SK-N-SH (cell line): ENCODE data around the gene SUSD3. TPM values are rescaled to one million over a fixed set of nuclear protein-coding genes. Genes with fewer than 3 reads are reported as not detected.
A peak's percentile ranks its signal among the peaks of the same experiment; 100 is the strongest.

ENCODE experiments used
- CTCF ChIA-PET: fragments of 300-600, 350-600 bp; formaldehyde crosslinking; extraction: SDS; loops from one replicate; lab custom pipeline; 2021; lab: Yijun Ruan, JAX
- POLR2A ChIA-PET: fragments of 350-600 bp; sonication (Branson Sonifier 250); formaldehyde crosslinking; extraction: SDS; loops from one replicate; lab custom pipeline; 2020; ENCODE audit warnings: antibody characterized with exemption, inconsistent platforms; lab: Yijun Ruan, JAX
- DNase-seq: peaks from one replicate; pipeline ENCODE4 v3.0.0; 2012
- H2AFZ ChIP-seq: fragments of 200-600 bp; sonication (generic); 2 replicates; pipeline ENCODE4 v1.8.1; 2016; ENCODE audit warnings: antibody characterized with exemption, mild to moderate bottlenecking, low read depth
- H3F3A ChIP-seq: fragments of 200-600 bp; sonication (generic); replicated peaks from 2 replicates; pipeline ENCODE3; 2016; ENCODE audit warnings: antibody characterized with exemption, mild to moderate bottlenecking; ENCODE audit not compliant: insufficient read depth
- H3K27ac ChIP-seq, 2 experiments: fragments of 200-500 bp in 1 of 2; fragments of 200-600 bp in 1 of 2; sonication (Bioruptor generic) in 1 of 2; sonication (generic), shearing (Covaris generic) in 1 of 2; 2 replicates each; pipeline versions ENCODE4 v1.5.1 to v1.6.1; 2014 to 2016; ENCODE audit warnings: low read depth in 2 of 2, inconsistent platforms in 1 of 2, low read length in 1 of 2, mild to moderate bottlenecking in 1 of 2, mixed read lengths in 1 of 2
- H3K27me3 ChIP-seq: fragments of 200-600 bp; sonication (generic), shearing (Covaris generic); 2 replicates; pipeline ENCODE4 v1.6.1; 2016; ENCODE audit warnings: mixed run types; ENCODE audit not compliant: insufficient read depth
- H3K36me3 ChIP-seq, 2 experiments: fragments of 200-500 bp in 1 of 2; fragments of 200-600 bp in 1 of 2; sonication (Bioruptor generic) in 1 of 2; sonication (generic) in 1 of 2; replicated peaks in 1 of 2; 2 replicates each; pipeline versions ENCODE3 to v1.5.1; 2014 to 2016; ENCODE audit warnings: low read length in 1 of 2, mild to moderate bottlenecking in 1 of 2; ENCODE audit not compliant: insufficient read depth in 2 of 2, control insufficient read depth in 1 of 2
- H3K4me1 ChIP-seq, 2 experiments: fragments of 200-500 bp in 1 of 2; fragments of 200-600 bp in 1 of 2; sonication (Bioruptor generic) in 1 of 2; sonication (generic), shearing (Covaris generic) in 1 of 2; 2 replicates each; pipeline versions ENCODE4 v1.5.1 to v1.6.1; 2014 to 2016; ENCODE audit warnings: low read depth in 1 of 2, low read length in 1 of 2, mixed run types in 1 of 2; ENCODE audit not compliant: insufficient read depth in 2 of 2, control insufficient read depth in 1 of 2
- H3K4me2 ChIP-seq: fragments of 200-600 bp; sonication (generic), shearing (Covaris generic); 2 replicates; pipeline ENCODE4 v1.6.1; 2017; ENCODE audit warnings: mixed run types
- H3K4me3 ChIP-seq, 2 experiments: fragments of 200-500 bp in 1 of 2; fragments of 200-600 bp in 1 of 2; sonication (Bioruptor generic) in 1 of 2; sonication (generic), shearing (Covaris generic) in 1 of 2; 2 replicates each; pipeline versions ENCODE4 v1.5.1 to v1.8.1; 2014 to 2016; ENCODE audit warnings: low read depth in 2 of 2, inconsistent platforms in 1 of 2, low read length in 1 of 2, mild to moderate bottlenecking in 1 of 2, mixed read lengths in 1 of 2, moderate library complexity in 1 of 2
- H3K79me2 ChIP-seq: fragments of 200-600 bp; sonication (generic); 2 replicates; pipeline ENCODE4 v1.8.1; 2017; ENCODE audit warnings: mild to moderate bottlenecking; ENCODE audit not compliant: insufficient read depth
- H3K9ac ChIP-seq: fragments of 200-600 bp; sonication (generic); 2 replicates; pipeline ENCODE4 v1.6.1; 2017; ENCODE audit warnings: mixed run types
- H3K9me2 ChIP-seq: fragments of 200-600 bp; sonication (generic); 2 replicates; pipeline ENCODE4 v1.6.1; 2017; ENCODE audit warnings: mixed run types
- H3K9me3 ChIP-seq: fragments of 200-600 bp; sonication (generic); 2 replicates; pipeline ENCODE4 v1.6.1; 2017; ENCODE audit warnings: mixed run types, mild to moderate bottlenecking, moderate library complexity
- H4K20me1 ChIP-seq: fragments of 200-600 bp; sonication (generic); 2 replicates; pipeline ENCODE4 v1.6.1; 2017; ENCODE audit warnings: mild to moderate bottlenecking, mixed run types; ENCODE audit not compliant: insufficient read depth
- CTCF ChIP-seq: fragments of 200-600 bp; sonication (generic); IDR thresholded peaks from 2 replicates; pipeline ENCODE4 v1.6.1; 2017; ENCODE audit warnings: antibody characterized with exemption, mild to moderate bottlenecking, moderate library complexity
- EZH2phosphoT487 ChIP-seq: fragments of 200-600 bp; sonication (generic); IDR thresholded peaks from 2 replicates; pipeline ENCODE4 v1.6.1; 2017; ENCODE audit warnings: low read depth, mixed run types, mild to moderate bottlenecking, antibody characterized with exemption, moderate library complexity, borderline replicate concordance
- FOXM1 ChIP-seq: IDR thresholded peaks from 2 replicates; pipeline ENCODE4 v1.4.0; 2012; ENCODE audit warnings: low read depth, mild to moderate bottlenecking
- GABPA ChIP-seq: IDR thresholded peaks from 2 replicates; pipeline ENCODE4 v1.4.0; 2012; ENCODE audit warnings: low read depth, mild to moderate bottlenecking
- GATA2 ChIP-seq: sonication (generic); formaldehyde crosslinking; IDR thresholded peaks from 2 replicates; pipeline ENCODE4 v1.5.0; 2020; ENCODE audit warnings: mild to moderate bottlenecking, missing genetic modification reagents
- NFIC ChIP-seq: IDR thresholded peaks from 2 replicates; pipeline ENCODE4 v1.4.0; 2012; ENCODE audit warnings: borderline replicate concordance
- RAD21 ChIP-seq: IDR thresholded peaks from 2 replicates; pipeline ENCODE4 v1.6.1; 2012; ENCODE audit warnings: mild to moderate bottlenecking, low read length
- REST ChIP-seq: IDR thresholded peaks from 2 replicates; pipeline ENCODE4 v1.6.1; 2012; ENCODE audit warnings: mild to moderate bottlenecking, low read depth, low read length, moderate library complexity
- USF1 ChIP-seq: IDR thresholded peaks from 2 replicates; pipeline ENCODE4 v1.4.0; 2012; ENCODE audit warnings: low read depth, borderline replicate concordance
- YY1 ChIP-seq: IDR thresholded peaks from 2 replicates; pipeline ENCODE4 v1.4.0; 2012; ENCODE audit warnings: low read depth, mild to moderate bottlenecking
- whole genome bisulfite sequencing: methylation state at CpG from one replicate; pipeline ENCODE4 v1.1.6; 2017; ENCODE audit warnings: low lambda C conversion rate; 5-methylcytosine and 5-hydroxymethylcytosine counted together
- polyA plus RNA-seq, 3 experiments: library from polyadenylated mRNA; depleted of rRNA; stranded (reverse); fragments of >200 nt; gene quantifications; 2 replicates each; pipeline ENCODE4 v1.2.3, GENCODE V29; 2012
- TF ChIP-seq, protein P1 (sequence below): IDR thresholded peaks from 2 replicates; pipeline ENCODE4; 2012
- TF ChIP-seq, protein P2 (sequence below): fragments of 150-350 bp; IDR thresholded peaks from 2 replicates; pipeline ENCODE4 v1.6.1; 2016; ENCODE audit warnings: mild to moderate bottlenecking, low read depth, low read length

The SUSD3 gene
- polyA plus RNA-seq, 1 of the 3 experiments (the other 2 are of a cell fraction), result 0.49 TPM

GRCh38 chr9:93059011-93059714 lies 662 bp downstream of the SUSD3 start:
- Histone ChIP-seq H3K9me2 (no peaks in the 10 kb centered on the region), H3K4me1 (peaks cover 0 to 2% of the 10 kb centered on the region in 2 experiments; a peak in 1 of 4 replicates), H3K27ac (no peak overlapping the region), H4K20me1 (no peaks in the 10 kb centered on the region), H3K4me3 (peak overlapping the region in 1 of 2 experiments; percentile 22; a peak in 2 of 4 replicates), H3K9ac (no peak overlapping the region), H2AFZ (no peak overlapping the region), H3K79me2 (no peaks in the 10 kb centered on the region), H3F3A (no peaks in the 10 kb centered on the region), H3K36me3 (no peaks in the 10 kb centered on the region), H3K4me2 (no peak overlapping the region), H3K9me3 (no peaks in the 10 kb centered on the region), H3K27me3 (no peaks in the 10 kb centered on the region)
- WGBS, result 85% methylated on average over 20 of the region's 53 CpGs
- ChIA-PET POLR2A (no interaction called here), CTCF (interaction anchor here (2.7 kb wide), 1 partner anchor 55 kb away, joined by 7 read pairs; no protein-coding TSS in a partner anchor)
- DNase-seq, result peak; percentile 57
- no peak for TF ChIP-seq GATA2 (CRISPR knock-in tag)
- no peak for TF ChIP-seq NFIC
- TF ChIP-seq, protein P1, sequence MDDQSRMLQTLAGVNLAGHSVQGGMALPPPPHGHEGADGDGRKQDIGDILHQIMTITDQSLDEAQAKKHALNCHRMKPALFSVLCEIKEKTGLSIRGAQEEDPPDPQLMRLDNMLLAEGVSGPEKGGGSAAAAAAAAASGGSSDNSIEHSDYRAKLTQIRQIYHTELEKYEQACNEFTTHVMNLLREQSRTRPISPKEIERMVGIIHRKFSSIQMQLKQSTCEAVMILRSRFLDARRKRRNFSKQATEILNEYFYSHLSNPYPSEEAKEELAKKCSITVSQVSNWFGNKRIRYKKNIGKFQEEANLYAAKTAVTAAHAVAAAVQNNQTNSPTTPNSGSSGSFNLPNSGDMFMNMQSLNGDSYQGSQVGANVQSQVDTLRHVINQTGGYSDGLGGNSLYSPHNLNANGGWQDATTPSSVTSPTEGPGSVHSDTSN, result no peak
- TF ChIP-seq, protein P2, sequence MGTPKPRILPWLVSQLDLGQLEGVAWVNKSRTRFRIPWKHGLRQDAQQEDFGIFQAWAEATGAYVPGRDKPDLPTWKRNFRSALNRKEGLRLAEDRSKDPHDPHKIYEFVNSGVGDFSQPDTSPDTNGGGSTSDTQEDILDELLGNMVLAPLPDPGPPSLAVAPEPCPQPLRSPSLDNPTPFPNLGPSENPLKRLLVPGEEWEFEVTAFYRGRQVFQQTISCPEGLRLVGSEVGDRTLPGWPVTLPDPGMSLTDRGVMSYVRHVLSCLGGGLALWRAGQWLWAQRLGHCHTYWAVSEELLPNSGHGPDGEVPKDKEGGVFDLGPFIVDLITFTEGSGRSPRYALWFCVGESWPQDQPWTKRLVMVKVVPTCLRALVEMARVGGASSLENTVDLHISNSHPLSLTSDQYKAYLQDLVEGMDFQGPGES, result no peak
- TF ChIP-seq REST, result no peak
- no peak for TF ChIP-seq CTCF
- no peak for TF ChIP-seq GABPA
- no peak for TF ChIP-seq USF1
- no peak for TF ChIP-seq EZH2phosphoT487
- no peak for TF ChIP-seq YY1
- no peak for TF ChIP-seq RAD21
- no peak for TF ChIP-seq FOXM1
